Stimulated activated naive CD8-positive, alpha-beta T cell treated with anti-CD3 and anti-CD28 coated beads, Interleukin-15, Interleukin-2, amounts not matched to agents 100 ng/mL and 50 ng/mL, for 24 hours (primary cell): ENCODE data around the gene GGN.
"Not testable (repeated sequence)": the region's sequence is repeated elsewhere in the genome, so short reads cannot be mapped to it uniquely, and the experiment has no call there.

Experiments
- H3K27ac Mint-ChIP-seq: one replicate; pipeline ENCODE4 v1.8.0; 2021; ENCODE audit warnings: mild to moderate bottlenecking, mixed read lengths
- H3K27me3 Mint-ChIP-seq: one replicate; pipeline ENCODE4 v1.8.0; 2021; ENCODE audit warnings: mixed read lengths
- H3K36me3 Mint-ChIP-seq: one replicate; pipeline ENCODE4 v1.8.0; 2021; ENCODE audit warnings: low read depth, mixed read lengths
- H3K4me1 Mint-ChIP-seq: one replicate; pipeline ENCODE4 v1.8.0; 2021; ENCODE audit warnings: low read depth, mixed read lengths
- H3K4me3 Mint-ChIP-seq: one replicate; pipeline ENCODE4 v1.8.0; 2021; ENCODE audit warnings: mild to moderate bottlenecking, mixed read lengths
- H3K9me3 Mint-ChIP-seq: one replicate; pipeline ENCODE4 v1.8.0; 2021; ENCODE audit warnings: mixed read lengths

GGN gene

DNA sequence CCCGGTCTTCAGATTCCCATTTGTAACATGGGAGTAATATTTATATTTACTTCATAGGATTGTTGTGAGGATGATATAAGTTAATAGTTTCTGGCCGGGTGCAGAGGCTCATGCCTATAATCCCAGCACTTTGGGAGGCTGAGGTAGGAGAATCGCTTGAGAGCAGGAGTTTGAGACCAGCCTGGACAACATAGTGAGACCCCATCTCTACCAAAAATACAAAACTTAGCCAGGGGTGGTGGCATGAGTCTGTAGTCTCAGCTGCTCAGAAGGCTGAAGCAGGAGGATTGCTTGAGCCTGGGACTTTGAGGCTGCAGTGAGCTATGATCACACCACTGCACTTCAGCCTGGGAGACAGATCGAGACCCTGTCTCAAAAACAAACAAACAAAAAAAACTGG, 41.0 kb downstream of the GGN start:
- Mint-ChIP-seq H3K27me3 (no peaks in the 10 kb centered on the region), H3K36me3 (no peaks in the 10 kb centered on the region), H3K9me3 (no peaks in the 10 kb centered on the region), H3K4me1 (no peaks in the 10 kb centered on the region), H3K27ac (no peak overlapping the region), H3K4me3 (no peak overlapping the region)

DNA sequence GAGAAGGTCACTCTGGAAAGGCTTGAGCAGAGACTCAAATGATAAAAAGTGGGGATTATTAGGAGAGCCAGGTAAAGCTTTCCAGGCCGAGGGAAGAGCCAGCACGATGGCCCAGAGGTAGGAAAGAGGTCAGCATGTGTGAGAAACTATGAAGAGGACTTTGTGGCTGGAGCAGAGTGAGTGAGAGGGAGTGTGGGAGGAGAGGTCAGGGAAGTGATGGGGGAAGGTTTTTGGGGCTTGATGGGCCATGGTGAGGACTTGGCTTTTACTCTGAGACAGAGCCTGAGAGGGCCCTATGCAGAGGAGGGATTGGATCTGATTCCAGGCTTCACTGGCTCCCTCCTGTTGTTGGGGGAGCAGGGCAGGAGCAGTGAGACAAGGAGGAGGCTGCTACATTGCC, 46.9 kb downstream of the GGN start:
- Mint-ChIP-seq H3K4me1 (peaks cover 10% of the 10 kb centered on the region), H3K36me3 (no peaks in the 10 kb centered on the region), H3K9me3 (no peaks in the 10 kb centered on the region), H3K27me3 (no peaks in the 10 kb centered on the region), H3K4me3 (no peak overlapping the region), H3K27ac (peak overlapping the region; percentile 1)

DNA sequence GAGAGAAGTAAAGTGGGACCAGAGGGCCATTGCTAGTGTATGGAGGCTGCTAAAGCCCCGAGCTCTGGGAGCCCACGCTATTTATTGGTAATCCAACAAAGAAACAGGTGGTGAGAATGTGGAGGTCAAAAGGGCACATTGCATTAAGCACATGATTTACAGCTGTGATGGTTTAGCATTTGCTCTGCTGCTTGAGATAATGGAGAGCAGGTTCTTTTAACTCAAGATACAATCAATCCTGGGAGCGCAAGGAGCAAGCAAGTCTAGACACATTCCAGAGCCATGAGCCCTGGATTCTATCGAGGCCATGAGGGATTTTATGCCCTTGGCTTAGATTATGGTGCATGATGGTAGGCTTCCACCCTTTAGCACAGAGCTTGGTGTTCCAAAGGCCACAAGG, 48.8 kb downstream of the GGN start:
- H3K4me1 Mint-ChIP-seq, H3K27me3 Mint-ChIP-seq, H3K9me3 Mint-ChIP-seq, H3K36me3 Mint-ChIP-seq, H3K27ac Mint-ChIP-seq: not testable (repeated sequence)
- H3K4me3 Mint-ChIP-seq = peak overlapping the region; percentile 21

DNA sequence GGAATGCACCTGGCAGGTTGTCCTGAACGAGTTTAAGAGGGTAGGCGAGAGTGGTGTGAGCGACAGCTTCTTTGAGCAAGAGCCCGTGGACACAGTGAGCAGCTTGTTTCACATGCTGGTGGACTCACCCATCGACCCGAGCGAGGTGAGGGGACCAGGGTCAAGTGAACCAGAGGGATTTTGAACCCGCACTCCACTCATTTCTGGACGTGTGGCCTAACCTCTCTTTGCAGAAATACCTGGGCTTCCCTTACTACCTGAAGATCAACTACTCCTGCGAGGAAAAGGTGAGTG, 50.5 kb downstream of the GGN start:
- H3K9me3 Mint-ChIP-seq = no peaks in the 10 kb centered on the region
- peak overlapping the region; percentile 89 for H3K4me3 Mint-ChIP-seq
- peaks cover 10% of the 10 kb centered on the region for H3K4me1 Mint-ChIP-seq
- H3K27ac Mint-ChIP-seq = peak overlapping the region; percentile 97
- no peaks in the 10 kb centered on the region for H3K27me3 Mint-ChIP-seq
- no peaks in the 10 kb centered on the region for H3K36me3 Mint-ChIP-seq

DNA sequence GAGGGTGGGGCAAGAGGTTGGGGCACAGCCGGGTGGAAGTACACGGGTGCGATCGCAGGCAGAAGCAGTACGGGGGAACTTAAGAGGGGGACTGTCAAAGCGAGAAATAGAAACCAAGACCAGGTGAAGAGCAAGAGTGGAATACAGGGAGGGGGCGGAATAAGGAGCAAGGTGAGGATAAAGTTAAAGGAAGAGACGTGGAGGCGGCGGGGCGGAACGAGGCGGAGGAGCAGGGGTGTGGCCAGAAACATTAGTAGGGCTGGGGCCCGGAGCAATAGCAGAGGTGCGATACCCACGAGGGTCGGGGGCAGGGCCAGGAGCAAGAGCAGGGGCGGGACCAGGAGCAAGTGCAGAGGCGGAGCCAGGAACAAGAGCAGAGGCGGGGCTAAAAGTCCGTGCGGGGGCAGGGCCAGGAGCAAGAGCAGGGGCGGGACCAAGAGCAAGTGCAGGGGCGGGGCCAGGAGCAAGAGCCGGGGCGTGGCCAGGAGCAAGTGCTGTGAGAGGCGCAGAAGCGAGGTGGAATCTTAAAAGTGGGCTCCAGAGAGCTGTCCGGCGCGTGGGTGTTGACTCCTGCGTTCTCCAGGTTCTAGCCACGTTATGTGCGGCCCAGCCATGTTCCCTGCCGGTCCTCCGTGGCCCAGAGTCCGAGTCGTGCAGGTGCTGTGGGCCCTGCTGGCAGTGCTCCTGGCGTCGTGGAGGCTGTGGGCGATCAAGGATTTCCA, 51.0 kb downstream of the GGN start:
- Mint-ChIP-seq H3K4me3 (peak overlapping the region; percentile 89), H3K27ac (peak overlapping the region; percentile 97), H3K4me1 (peaks cover 10% of the 10 kb centered on the region), H3K9me3 (no peaks in the 10 kb centered on the region), H3K36me3 (no peaks in the 10 kb centered on the region), H3K27me3 (no peaks in the 10 kb centered on the region)

DNA sequence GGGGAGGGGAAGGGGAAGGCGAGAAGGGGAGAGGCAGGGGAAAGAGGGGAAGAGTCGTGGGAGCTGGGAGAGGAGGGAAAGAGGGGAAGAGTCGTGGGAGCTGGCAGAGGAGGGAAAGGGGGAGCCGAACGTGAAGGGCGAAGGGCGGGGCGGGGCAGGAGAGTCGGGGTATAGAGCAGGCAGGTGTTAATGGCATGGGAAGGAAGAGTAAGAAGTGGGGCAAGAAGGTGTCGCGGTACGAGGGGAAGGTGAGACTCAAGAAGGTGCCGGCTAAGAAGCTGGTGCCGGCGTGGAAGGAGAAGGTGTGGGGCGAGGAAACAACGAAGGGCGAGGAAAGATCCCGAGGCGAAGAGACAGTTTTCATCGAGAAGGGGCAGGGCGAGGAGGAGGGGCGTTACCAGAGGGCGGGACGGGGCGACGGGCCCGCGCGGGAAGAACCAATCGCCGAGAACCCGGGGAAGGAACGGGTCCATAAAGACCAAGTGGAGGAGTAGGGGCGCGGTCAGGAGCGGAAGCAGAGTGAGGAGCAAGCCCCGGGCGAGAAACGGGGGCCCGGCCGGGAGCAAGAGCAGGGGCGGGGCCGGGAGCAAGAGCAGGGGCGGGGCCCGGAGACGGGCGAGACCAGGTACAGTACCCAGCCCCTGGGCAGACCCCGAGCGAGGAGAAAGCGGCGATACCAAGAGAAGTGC, 51.7 kb downstream of the GGN start:
- H3K4me3 Mint-ChIP-seq = peak overlapping the region; percentile 89
- peak overlapping the region; percentile 97 for H3K27ac Mint-ChIP-seq
- peaks cover 10% of the 10 kb centered on the region for H3K4me1 Mint-ChIP-seq
- H3K36me3 Mint-ChIP-seq = no peaks in the 10 kb centered on the region
- no peaks in the 10 kb centered on the region for H3K27me3 Mint-ChIP-seq
- no peaks in the 10 kb centered on the region for H3K9me3 Mint-ChIP-seq
